Activated CD8-positive, alpha-beta memory T cell treated with anti-CD3 and anti-CD28 coated beads for 36 hours (primary cell): Measurements from ENCODE around the gene NDUFB7. TPM values are rescaled to one million over a fixed set of nuclear protein-coding genes. Genes with fewer than 3 reads are reported as not detected.
"Not testable (repeated sequence)": the region's sequence is repeated elsewhere in the genome, so short reads cannot be mapped to it uniquely, and the experiment has no call there.

Experiments
- CTCF ChIA-PET: fragments of 350-600 bp; sonication (Branson Sonifier 250); formaldehyde crosslinking; loops from one replicate; lab custom pipeline; 2021; ENCODE audit warnings: antibody characterized with exemption; lab: Charles Lee
- POLR2A ChIA-PET: fragments of 350-600 bp; sonication (Branson Sonifier 250); formaldehyde crosslinking; loops from one replicate; lab custom pipeline; 2021; ENCODE audit warnings: antibody characterized with exemption; lab: Charles Lee
- total RNA-seq, 2 experiments: library from RNA; stranded (reverse); gene quantifications; one replicate each; pipeline ENCODE4 v1.2.3, GENCODE V29; 2021

NDUFB7 gene
- total RNA-seq = 100 to 1,000 TPM; 128 to 129 TPM

DNA sequence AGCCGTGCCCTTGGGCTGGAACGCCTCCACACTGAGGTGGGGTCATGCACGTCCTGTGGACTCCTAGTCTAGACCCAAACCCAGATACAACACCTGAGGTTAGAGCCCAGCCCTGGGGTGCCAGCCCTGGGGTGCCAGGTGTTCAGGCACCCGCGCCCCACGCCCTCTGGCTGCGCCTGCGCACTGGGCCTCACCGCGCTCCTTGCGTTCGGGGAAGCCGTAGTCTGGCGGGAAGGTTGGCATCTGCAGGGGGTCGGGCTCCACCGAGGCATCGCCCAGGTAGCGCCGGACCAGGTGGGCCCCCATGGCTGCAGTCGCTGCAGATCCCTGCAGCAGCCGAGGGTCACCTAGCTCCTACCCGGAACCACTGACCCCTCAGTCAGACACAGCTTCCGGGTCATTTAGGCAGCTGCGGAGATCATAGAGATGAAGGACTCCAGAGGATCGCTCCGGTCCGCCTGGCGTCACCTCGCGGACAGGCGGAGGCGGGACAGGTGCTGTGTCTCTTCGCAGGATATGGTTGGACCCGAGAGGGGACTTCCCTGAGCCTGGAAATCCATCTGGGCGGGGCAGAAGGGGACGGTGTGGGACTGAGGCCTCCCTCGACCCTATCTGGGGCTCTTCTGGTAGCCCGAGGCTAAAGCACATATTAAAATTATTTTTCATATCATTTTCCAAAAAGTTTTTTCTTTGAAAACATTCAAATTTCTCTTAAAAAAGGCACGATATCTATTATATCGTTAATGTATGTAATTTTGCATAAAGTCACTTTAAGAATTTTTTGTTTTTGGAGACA is at the start of gene NDUFB7:
Gene NDUFB7, minus strand, starts transcription at position 372 of the 796 bp plus-strand sequence. Its CDS starts 66 bp downstream, at position 306.
- ChIA-PET CTCF (interaction anchor here (5.0 kb wide), 1 partner anchor 116 kb away, joined by 111 read pairs; the partner anchor contains the start of gene ZNF333), POLR2A (interaction anchor here (0.5 to 1.1 kb wide), 3 partner anchors 119 to 764 kb away, joined by 3 read pairs; partner anchors contain the start of gene ZNF333)

GRCh38 chr19:14619404-14619803 is 47.5 kb upstream of the NDUFB7 start:
- ChIA-PET CTCF (no interaction called here), POLR2A (no interaction called here)

DNA sequence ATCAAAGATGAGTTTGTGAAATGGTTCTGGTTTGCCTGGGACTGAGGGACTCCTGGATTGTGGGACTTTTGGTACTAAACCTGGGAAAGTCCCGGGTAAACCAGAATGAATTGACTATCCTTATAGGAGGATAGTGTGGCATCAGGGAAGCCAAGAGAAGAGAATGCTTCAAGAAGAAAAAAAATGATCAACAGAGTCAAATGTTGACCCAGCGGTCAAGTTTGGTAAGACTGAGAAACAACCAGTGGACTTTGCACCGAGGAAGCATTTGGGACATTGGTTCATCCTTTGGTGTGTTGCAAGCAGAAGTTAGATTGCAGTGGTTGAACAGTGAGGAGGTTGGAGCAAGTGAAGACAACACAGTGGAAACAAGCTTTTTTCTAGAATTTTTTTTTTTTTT is 44.5 kb upstream of the NDUFB7 start:
- ChIA-PET POLR2A (no interaction called here), CTCF (no interaction called here)

- ChIA-PET CTCF (no interaction called here), POLR2A (no interaction called here)
Measured at GRCh38 chr19:14615623-14616022, 43.8 kb upstream of the NDUFB7 start.

- CTCF ChIA-PET = no interaction called here
- POLR2A ChIA-PET = no interaction called here
Measured at GRCh38 chr19:14614099-14614412, 42.2 kb upstream of the NDUFB7 start.

DNA sequence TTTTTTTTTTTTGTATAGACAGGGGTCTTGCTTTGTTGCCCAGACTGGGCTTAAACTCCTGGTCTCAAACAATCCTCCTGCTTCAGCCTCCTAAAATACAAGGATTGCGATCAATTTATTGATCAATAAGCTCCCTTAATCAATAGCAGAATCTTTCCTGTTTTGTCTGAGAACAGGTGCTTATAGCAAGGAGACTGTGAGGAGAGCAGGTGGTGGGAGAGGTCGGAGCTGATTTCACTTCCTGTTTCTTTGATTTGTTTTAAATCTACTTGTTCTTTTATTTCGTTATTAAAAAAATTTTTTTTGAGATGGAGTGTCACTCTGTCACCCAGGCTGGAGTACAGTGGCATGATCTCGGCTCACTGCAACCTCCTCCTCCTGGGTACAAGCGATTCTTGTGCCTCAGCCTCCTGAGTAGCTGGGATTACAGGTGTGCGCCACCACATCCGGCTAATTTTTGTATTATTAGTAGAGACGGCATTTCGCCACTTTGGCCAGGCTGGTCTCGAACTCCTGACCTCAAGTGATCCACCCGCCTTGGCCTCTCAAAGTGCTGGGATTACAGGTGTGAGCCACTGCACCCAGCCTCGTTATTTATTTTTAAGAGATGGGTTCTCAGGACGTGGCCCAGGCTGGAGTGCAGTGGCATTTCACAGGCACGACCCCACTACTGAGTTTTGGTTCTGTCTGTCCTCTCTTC is 41.7 kb upstream of the NDUFB7 start:
- CTCF ChIA-PET = interaction anchor here (0.7 kb wide), 1 partner anchor 1247 kb away, joined by 3 read pairs; no protein-coding TSS in a partner anchor
- POLR2A ChIA-PET = not testable (repeated sequence)

GRCh38 chr19:14612657-14613056 is 40.8 kb upstream of the NDUFB7 start:
- ChIA-PET CTCF (interaction anchor here (0.7 kb wide), 1 partner anchor 1246 kb away, joined by 3 read pairs; no protein-coding TSS in a partner anchor), POLR2A (no interaction called here)

DNA sequence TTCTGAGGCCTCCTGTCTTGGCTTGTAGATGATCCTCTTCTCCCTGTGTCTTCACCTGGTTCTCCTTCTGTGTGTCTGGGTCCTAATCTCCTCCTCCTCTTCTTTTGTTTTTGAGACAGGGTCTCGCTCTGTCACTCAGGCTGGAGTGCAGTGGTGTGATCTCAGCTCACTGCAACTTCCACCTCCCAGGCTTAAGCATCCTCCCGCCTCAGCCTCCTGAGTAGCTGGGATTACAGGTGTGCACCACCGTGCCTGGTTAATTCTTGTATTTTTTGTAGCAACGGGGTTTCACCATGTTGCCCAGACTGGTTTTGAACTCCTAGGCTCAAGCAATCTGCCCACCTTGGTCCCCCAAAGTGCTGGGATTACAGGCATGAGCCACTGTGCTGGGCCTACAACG is 40.4 kb upstream of the NDUFB7 start:
- POLR2A ChIA-PET, CTCF ChIA-PET: not testable (repeated sequence)

GRCh38 chr19:14611051-14611450 is 39.2 kb upstream of the NDUFB7 start:
- ChIA-PET CTCF (no interaction called here), POLR2A (interaction anchor here (0.7 kb wide), 1 partner anchor 806 kb away, joined by 4 read pairs; no protein-coding TSS in a partner anchor)

- POLR2A ChIA-PET = no interaction called here
- CTCF ChIA-PET = no interaction called here
Measured at GRCh38 chr19:14606627-14607026, 34.8 kb upstream of the NDUFB7 start.

DNA sequence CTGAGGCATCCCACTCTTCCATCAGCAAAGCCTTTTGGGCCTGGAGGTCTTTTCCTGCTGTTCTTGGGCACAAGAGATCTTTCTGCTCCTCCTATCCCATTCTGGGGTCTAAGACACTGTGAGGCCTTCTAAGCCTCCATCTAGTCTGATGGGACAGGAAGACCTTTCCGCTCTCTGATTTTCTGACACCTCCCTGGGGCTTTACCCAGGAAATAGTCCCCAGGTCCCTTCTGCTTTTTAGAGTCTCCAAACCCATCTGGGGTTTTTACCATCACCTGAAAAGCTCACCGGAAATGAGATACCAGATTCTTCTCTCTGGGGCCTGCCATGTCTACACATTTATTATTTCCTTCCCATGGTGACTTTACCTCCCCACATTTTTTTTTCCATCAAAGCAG is 32.1 kb upstream of the NDUFB7 start:
- CTCF ChIA-PET = interaction anchor here (0.6 kb wide), 1 partner anchor 31 kb away, joined by 4 read pairs; no protein-coding TSS in a partner anchor

DNA sequence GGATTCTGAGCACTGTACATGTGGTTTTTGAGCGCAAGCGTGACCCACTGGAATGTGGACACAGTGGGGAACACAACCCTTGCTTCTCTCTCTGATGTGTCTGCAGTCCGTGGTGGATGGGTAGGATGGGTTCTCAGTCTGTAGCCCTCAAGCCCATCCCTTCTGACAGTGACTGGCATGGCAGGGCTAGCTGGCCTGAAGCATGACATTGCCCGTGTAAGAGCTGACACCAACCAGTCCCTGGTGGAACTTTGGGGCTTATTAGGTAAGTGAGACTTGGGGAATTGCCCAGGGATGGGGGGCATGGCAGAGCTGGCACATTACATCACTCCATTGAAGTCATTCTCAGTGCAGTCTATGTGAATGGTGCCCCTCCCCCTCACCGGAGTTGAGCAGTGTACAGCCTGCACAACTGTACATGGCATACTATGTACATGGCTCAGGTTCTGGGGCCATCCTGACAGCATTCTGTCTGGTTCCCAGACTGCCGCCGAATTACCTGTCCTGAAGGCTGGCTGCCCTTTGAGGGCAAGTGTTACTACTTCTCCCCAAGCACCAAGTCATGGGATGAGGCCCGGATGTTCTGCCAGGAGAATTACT is 27.8 kb upstream of the NDUFB7 start:
- POLR2A ChIA-PET = no interaction called here
- CTCF ChIA-PET = interaction anchor here (0.9 kb wide), 1 partner anchor 43 kb away, joined by 3 read pairs; no protein-coding TSS in a partner anchor

More for the DNA sequence above, 32.1 kb upstream of the NDUFB7 start:
- POLR2A ChIA-PET = no interaction called here

DNA sequence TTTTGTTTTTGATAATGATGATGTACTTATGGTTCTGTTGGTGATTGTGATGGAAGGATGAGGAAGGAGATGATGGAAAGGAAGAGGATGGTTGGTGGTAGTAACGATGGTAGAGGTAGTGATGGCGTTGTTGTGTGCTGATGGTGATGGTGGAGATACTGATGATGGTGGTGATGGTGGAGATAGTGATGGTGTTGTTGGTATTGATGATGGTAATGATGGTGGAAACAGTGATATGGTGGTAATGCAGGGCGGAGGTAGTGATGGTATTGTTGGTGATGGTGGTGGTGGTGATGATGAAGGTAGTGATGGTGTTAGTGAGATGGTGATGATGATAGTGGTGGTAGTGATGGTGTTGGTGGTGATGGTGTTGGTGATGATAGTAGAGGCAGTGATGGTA is 23.7 kb upstream of the NDUFB7 start:
- ChIA-PET POLR2A (no interaction called here), CTCF (interaction anchor here (0.6 kb wide), 1 partner anchor 755 kb away, joined by 4 read pairs; no protein-coding TSS in a partner anchor)

DNA sequence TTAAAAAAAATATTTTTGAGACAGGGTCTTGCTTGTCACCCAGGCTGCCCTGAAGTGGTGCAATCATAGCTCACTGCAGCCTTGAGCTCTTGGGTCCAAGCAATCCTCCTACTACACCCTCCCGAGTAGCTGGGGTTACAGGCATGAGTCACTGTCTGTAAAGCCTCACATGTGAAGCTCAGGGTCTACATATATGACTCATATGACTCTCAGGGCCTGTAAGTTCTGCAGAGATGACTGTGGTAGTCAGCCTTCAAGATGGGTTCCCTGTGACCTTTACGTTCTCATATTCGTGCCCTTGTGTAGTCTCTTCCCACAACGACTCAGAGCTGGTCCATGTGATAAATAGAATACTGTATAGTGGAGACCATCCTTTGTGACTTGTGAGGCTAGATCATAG is 17.6 kb upstream of the NDUFB7 start:
- CTCF ChIA-PET, POLR2A ChIA-PET: not testable (repeated sequence)

GRCh38 chr19:14585187-14585586 is 13.3 kb upstream of the NDUFB7 start:
- CTCF ChIA-PET = interaction anchor here (0.5 kb wide), 1 partner anchor 68 kb away, joined by 3 read pairs; no protein-coding TSS in a partner anchor
- POLR2A ChIA-PET = not testable (repeated sequence)

- CTCF ChIA-PET, POLR2A ChIA-PET: not testable (repeated sequence)
Measured at GRCh38 chr19:14584372-14584771, 12.5 kb upstream of the NDUFB7 start.

DNA sequence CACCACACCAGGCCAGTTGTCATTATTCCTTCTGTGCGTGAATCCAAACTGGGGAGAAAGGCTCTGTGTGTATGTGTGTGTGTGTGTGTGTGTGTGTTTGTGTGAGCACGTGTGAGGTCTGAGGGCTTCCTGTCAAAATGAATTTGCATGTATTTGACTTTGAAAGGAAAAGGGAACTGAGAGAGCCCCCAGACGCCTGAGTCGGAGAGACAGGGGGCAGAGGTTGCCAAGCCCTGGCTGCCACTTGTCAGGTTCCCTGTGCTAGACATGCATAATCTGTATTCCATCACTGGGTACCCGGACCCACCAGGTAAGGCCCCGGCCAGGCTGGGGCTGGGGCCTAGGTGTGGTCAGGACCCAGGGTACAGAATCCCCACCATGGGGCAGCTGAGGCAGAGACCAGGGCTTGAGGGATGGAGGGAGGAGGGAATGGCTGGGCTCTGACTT is 11.1 kb upstream of the NDUFB7 start, which contains the start of gene CLEC17A:
Gene CLEC17A, plus strand, starts transcription at position 191 of the 447 bp plus-strand sequence. Its CDS starts 77 bp downstream, at position 268.
- ChIA-PET CTCF (no interaction called here), POLR2A (no interaction called here)

- ChIA-PET POLR2A (no interaction called here), CTCF (interaction anchor here (1.4 kb wide), 1 partner anchor 109 kb away, joined by 4 read pairs; the partner anchor contains the start of gene ZNF333)
Measured at GRCh38 chr19:14580623-14581237, 8.9 kb upstream of the NDUFB7 start.

DNA sequence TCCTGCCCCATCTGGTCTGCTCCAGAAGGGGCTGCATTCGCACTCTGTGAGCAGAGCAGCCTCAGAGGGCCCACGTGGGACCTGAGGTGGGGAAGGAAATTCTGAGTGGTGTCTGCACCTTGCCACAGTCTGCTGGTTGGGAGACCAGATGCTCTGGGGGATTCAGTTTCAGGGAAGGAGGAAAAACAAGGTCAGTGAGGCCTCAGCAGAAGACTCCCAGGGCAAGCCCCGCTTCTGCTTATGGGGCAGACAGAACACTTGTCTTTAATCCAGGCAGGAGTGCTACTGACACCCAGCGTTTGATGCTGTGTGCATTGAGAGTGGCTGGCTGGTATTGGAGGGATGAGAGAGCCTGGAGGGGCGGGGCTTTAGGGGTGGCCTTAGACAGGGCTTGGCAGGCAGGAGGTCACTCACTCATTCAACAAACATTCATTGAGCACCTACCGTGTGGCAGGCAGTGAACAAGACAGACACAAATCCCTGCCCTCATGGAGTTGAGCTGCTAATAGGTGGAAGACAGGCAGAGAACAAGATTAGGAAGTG is 6.1 kb upstream of the NDUFB7 start:
- ChIA-PET POLR2A (no interaction called here), CTCF (interaction anchor here (0.7 to 0.9 kb wide), 2 partner anchors 108 to 1610 kb away, joined by 5 to 7 read pairs; no protein-coding TSS in a partner anchor)
